Activated naive CD4-positive, alpha-beta T cell treated with Interleukin-2 at 50 U/mL for 16 hours (primary cell): ENCODE results near the gene LYZL4.

ENCODE experiments used
- DNase-seq: peaks from one replicate; pipeline ENCODE4 v3.0.0-alpha.2; 2020

The LYZL4 gene

DNA sequence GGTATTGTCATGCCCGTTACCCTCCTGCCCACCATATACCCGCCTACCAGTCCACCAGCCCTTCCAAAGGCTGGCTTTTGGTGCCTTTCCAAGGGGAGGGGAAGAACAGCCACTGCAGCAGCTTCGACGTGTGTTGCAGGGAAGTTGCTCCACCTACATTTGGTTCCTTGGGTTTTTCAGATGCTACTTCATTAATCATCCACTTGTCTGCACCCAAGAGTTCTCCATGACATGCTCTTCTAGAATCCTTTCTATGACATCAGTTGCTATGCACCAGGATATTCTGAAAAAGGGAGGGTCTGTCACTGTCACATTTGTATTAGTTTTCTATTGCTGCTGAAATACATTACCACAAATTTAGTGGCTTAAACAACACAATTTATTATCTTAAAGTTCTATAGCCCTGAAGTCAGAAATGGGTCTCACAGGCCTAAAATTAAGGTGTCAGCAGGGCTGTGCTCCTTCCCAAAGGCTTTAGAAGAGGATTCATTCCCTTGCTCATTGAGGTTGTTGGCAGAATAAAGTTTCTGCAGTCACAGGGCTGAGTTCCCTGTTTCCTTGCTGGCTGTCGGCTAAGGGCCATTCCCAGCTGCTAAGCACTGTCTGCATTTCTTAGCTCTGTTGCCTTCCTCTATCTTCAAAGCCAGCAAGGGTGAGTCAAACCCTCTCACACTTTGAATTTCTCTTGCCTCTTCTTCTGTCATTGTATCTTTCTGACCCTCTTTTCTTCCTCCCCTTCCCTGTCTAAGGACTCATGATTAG lies at the start of gene LYZL4:
Gene LYZL4 (minus strand): TSS at position 241 of the 762 bp plus-strand sequence. CDS start 3,359 bp downstream, outside the sequence.
- DNase-seq: no peak

- no peak for DNase-seq
Observed at GRCh38 chr3:42459151-42459550, 48.7 kb upstream of the LYZL4 start.

- no peak for DNase-seq
Observed at GRCh38 chr3:42456211-42456610, 45.8 kb upstream of the LYZL4 start.

- no peak for DNase-seq
Observed at GRCh38 chr3:42451546-42452230, 41.3 kb upstream of the LYZL4 start.

DNA sequence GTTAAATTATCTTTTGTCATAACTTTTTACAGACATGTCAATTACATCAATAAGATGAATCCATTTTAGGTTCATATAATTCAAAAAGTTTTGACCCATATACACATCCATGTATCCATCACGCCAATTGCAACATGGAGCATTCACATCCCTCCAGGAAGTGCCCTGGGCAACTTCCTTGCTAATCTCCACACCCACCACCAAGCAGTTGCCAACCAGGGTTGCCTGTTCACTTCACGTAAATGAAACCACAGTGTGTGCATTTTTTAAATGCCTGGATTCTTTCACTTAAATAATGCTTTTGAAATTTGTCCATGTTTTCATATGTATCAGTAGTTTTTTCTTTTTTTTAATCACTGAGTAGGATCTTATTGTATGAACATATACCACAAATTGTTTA lies 40.7 kb upstream of the LYZL4 start:
- no peak for DNase-seq

GRCh38 chr3:42450567-42450966 lies 40.2 kb upstream of the LYZL4 start:
- DNase-seq: no peak

DNA sequence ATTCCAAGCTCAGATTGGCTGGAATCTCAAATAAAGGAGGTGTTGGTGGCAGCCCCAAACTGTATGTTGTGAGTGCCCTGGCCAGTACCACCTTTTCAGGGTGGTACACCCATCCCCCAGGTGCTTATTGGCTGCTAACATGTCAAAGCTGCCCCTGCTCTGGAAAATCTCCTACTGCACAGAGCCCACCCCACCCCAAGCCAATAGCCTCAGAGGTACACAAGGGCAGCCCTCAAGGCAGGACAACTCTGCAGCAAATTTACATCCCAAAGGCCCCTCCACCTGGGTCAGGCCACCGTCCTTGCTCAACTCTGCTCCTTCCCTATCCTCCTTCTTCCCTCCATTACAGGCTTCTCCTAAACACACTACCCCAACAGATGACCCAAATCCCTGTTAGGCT lies 37.1 kb upstream of the LYZL4 start:
- no peak for DNase-seq

GRCh38 chr3:42446111-42447050 lies 36.0 kb upstream of the LYZL4 start:
- DNase-seq: no peak

DNA sequence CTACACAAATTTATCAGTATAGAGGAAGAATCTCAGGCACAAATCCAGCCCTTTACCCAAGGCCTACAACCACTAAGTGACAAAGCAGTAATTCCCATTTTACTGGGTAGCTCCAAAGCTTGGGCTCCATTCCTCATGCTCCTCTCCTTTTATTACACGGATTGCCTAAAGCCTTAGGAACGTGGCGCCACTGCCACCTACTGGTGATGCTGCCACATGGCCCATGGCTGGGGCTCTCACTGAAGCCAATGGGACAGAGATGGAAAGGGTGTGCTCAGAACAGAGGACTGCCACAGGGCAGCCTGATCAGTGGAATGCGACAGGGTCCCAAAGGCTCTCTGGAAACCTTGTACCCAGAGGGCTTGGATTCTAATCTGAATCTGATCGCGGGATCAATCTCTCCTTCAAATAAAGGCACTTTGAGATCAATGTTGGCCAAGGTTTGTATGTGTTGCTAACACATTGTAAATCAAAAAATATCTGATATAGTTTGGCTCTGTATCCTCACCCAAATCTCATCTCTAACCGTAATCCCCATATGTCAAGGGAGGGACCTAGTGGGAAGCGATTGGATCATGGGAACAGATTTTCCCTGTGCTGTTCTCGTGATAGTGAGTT lies 33.5 kb upstream of the LYZL4 start:
- DNase-seq: peak; percentile 74

DNA sequence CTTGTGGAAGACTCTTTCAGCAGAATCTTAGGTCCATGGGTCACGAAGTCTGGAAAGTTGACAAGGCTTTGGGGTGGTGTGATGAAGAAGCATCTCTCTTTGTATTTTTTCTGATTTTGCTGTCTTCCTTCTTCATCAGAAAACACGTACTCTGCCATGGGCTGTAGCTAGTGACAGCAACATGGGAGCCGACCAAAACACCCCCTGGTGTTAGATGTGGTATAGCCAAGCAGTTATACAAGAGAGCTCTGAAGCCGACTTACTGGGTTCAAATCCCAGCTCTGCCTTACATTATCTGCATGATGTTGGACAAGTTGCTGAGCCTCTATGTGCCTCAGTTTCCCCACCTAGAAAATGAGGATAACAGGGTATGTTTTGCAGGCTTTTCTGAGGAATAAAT lies 32.9 kb upstream of the LYZL4 start:
- no peak for DNase-seq

- DNase-seq: no peak
Observed at GRCh38 chr3:42442640-42443039, 32.2 kb upstream of the LYZL4 start.

DNA sequence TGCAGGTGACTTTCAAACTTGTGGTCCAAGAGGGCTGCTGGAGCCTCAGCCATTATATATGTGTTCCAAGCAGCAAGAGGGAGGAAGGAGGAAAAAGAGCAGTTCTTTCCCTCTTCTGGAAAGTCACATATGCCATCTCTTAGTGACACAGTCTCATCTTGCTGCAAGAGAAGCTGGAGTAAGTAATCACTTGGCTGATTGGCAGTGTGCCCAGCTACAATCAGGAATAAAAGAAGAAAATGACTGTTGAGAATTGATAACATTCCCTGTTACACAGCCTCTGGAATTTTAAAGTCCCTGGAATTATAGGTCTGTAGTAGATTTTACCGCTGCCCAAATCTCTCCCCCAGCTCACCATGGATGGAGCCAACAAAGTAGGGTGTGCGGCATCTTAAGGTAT lies 31.4 kb upstream of the LYZL4 start:
- no peak for DNase-seq

GRCh38 chr3:42440924-42441323 lies 30.5 kb upstream of the LYZL4 start:
- DNase-seq: no peak

DNA sequence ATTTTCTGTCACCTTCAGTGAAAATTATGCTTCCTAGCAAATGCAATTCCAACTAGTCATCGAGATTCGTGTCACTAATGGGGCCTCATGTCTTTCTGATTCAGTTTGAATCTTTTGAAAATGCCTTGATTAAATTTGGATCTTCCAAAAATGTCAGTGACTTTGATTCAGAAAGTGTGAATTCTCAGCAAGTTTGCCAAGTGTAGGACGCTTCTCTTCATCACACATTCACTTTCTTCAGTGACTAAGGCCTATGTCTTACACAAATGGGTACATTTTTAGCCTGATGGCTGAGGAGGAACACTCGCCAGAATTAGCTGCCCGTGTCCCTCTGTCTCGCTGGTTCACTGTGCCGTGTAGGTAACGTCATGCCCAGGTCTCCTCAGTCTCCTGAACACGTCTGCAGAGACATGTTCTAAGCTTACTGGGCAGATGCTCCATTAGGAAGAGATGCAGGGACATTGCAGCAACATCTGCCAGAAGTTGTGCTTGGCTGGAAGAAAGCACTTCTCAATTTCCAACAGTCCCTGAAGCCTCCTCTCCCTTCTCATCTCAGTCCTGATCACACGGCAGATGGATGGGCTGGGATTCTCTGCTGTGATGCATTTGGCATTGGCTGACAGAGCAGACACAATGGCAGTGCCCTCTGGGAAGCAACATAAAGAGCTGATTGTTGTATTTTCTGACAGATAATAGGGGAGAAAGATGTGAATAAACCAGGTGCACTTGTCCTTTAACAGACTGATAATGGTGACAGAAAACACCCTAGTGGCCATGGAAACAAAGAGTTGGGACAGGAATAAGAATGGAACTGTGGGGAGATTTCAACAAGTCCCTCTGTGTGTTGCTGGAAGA lies 29.1 kb upstream of the LYZL4 start:
- DNase-seq: no peak

DNA sequence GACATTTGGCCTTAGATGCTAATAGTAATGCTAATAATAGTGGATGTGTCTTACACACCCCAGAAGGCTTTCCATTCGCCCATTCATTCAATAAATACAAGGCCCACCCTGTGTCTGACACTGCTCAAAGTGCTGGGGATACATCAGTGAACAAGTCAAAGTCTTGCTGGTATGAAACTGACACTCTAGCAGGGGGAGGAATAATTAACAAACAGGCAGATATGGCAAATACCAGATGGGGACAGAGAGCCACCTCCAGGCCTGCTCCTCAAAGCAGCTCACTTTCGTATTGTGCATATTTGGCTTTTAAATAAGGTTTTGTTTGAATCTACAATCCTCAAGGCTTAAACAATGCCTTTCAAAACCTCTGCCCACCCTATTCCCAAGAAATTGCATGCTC lies 28.3 kb upstream of the LYZL4 start:
- no peak for DNase-seq

GRCh38 chr3:42438193-42438592 lies 27.8 kb upstream of the LYZL4 start:
- DNase-seq: no peak

DNA sequence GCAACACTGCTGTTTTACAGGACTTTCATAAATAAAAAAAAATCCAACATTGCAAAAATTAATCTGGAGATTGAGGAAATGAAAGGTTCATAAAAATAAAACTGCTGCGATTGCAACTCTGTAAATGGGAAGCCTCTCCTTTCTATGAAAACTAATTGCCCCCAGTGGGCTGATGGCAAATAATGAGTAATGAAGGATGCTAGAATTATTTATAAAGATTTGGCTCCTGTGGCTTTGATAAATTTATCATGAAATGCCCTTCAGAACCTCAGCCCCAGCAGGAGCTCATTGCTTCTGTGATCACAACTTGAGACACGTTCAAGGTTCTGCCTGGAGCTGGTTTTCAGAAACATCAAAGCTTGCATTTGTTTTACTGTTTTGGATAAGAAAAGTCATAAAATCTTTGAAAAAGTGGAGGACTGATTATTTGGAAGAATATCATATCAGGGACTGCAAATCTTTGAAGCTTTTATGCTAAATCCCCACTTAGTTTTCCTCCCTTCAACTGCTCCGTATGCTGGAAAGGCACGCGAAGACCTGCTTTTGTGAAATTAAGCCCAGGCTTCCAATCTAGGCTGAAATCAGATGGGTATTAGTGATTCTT lies 24.5 kb upstream of the LYZL4 start:
- no peak for DNase-seq

DNA sequence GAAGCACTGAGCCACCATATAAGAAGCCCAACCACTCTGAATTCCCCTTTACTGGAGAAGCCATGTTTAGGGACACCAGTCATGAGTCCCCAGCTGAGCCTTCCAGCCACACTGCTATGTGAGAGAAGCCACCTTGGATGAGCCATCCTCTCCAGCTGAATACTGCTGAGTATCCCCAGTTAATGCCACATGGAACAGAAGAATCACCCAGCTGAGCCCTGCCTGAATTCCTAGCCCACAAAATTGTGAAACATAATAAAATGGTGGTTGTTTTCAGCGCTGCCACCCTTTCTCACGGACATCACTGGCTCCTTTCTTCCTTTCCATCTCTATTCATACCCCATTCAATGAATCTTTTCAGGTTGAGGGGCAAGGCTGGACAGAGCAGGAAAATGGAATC lies 22.1 kb upstream of the LYZL4 start:
- no peak for DNase-seq

DNA sequence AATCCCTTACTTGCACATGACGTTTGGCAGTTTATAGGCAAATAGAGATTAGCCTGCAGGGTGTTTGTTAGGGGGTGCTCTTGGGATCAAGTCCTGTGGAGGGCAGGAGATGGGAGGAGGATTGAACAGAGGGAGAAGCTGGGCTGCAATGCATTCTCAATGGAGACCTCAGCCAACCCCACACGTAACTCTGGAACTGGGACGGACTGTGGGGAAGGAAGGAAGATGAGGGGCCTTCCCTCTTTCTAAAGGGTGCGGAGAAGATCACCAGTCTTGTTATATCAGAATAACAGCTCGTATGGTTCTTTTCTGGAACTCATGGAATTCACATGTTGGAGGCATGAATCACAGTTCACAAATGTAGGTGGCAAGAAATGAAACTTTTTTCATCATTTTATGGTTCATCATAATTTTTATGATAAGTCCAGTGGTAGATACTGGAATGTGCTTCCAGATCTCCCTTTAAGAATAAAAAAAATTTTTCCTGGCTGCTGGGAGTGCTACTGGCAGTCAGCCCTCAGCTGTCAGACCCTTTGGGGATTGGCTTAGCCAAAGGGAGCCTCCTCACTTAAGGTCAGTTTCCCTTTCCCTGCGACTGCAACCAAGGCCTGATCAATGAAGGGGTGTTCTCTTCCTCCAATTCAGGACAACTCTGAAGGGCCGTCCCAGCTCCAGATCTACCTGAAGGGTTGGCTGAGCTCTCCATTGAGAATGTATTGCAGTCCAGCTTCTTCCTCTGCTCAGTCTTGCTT lies 20.5 kb upstream of the LYZL4 start:
- no peak for DNase-seq

- DNase-seq: no peak
Observed at GRCh38 chr3:42428830-42429229, 18.4 kb upstream of the LYZL4 start.
